Lung (tissue), 12 donors: ENCODE measurements around the gene VMAC. TPM values are rescaled to one million over a fixed set of nuclear protein-coding genes. Genes with fewer than 3 reads are reported as not detected.
A peak's percentile ranks its signal among the peaks of the same experiment; 100 is the strongest.

Source experiments
- ATAC-seq: fragments of 200-7000 bp; cut with Tn5 transposase; one replicate; pipeline ENCODE4 v1.9.1; 2020; ENCODE audit warnings: moderate number of reproducible peaks; ENCODE audit not compliant: insufficient read depth, low FRiP score
- DNase-seq, 3 donors: peaks; one replicate each; pipeline ENCODE4 v3.0.0-alpha.2; 2013 to 2017
- H3K27ac ChIP-seq, 2 donors: one replicate each; pipeline ENCODE4 v1.5.1; 2013; ENCODE audit warnings: mild to moderate bottlenecking in 2 of 2, moderate library complexity in 2 of 2, control low read depth in 1 of 2, inconsistent platforms in 1 of 2, low read depth in 1 of 2, low read length in 1 of 2
- H3K27me3 ChIP-seq, 3 donors: one replicate each; pipeline ENCODE4 v1.5.1; 2013; ENCODE audit warnings: low read length in 2 of 3; ENCODE audit not compliant: control insufficient read depth in 3 of 3, insufficient read depth in 3 of 3
- H3K36me3 ChIP-seq, 4 donors: one replicate each; pipeline ENCODE4 v1.5.1; 2013; ENCODE audit warnings: low read length in 4 of 4, mild to moderate bottlenecking in 1 of 4, moderate library complexity in 1 of 4; ENCODE audit not compliant: control insufficient read depth in 4 of 4, insufficient read depth in 4 of 4
- H3K4me1 ChIP-seq, 5 donors: one replicate each; pipeline ENCODE4 v1.5.1; 2013; ENCODE audit warnings: low read length in 5 of 5, mild to moderate bottlenecking in 2 of 5, moderate library complexity in 1 of 5; ENCODE audit not compliant: control insufficient read depth in 5 of 5, insufficient read depth in 5 of 5
- H3K4me3 ChIP-seq: one replicate; pipeline ENCODE4 v1.5.1; 2013; ENCODE audit warnings: mild to moderate bottlenecking, control low read depth, moderate library complexity
- H3K9ac ChIP-seq, 2 donors: one replicate each; pipeline ENCODE4 v1.5.1; 2013; ENCODE audit warnings: low read length in 2 of 2, control low read depth in 1 of 2; ENCODE audit not compliant: insufficient read depth in 1 of 2
- H3K9me3 ChIP-seq, 4 donors: one replicate each; pipeline ENCODE4 v1.5.1; 2013; ENCODE audit warnings: low read length in 3 of 4, mild to moderate bottlenecking in 1 of 4, moderate library complexity in 1 of 4; ENCODE audit not compliant: control insufficient read depth in 4 of 4, insufficient read depth in 3 of 4
- CTCF ChIP-seq: IDR thresholded peaks from 2 replicates; pipeline ENCODE4 v1.5.1; 2012; ENCODE audit warnings: mild to moderate bottlenecking; ENCODE audit errors: control extremely low read depth, extremely low read depth
- whole genome bisulfite sequencing, 2 donors: extraction: QIAGEN DNeasy Blood & Tissue Kit; methylation state at CpG; one replicate each; pipeline ENCODE4 v1.1.7; 2013; 5-methylcytosine and 5-hydroxymethylcytosine counted together
- polyA plus RNA-seq, 2 donors: library from polyadenylated mRNA; stranded (reverse); fragments of 200-250 nt; gene quantifications; one replicate each; pipeline ENCODE4 v1.2.1, GENCODE V29; 2013
- total RNA-seq, 2 donors: library from RNA; depleted of rRNA in 1 of 2; stranded (reverse); fragments of >200 nt in 1 of 2; gene quantifications; one replicate each; pipeline ENCODE4 v1.2.1, GENCODE V29; 2014 to 2021
- donor health status: control.
- donor health status: control.
- donor health status: Bipolar disorder and iron deficiency.
- donor health status: healthy.
- donor health status: DM: yes; HTN: yes; CAD: no.

Gene VMAC
- total and polyA plus RNA-seq, 4 donors, result 3.3 to 7.2 (median 5.7) TPM

- Histone ChIP-seq H3K4me1 (peaks cover 0 to 16% (median 0%) of the 10 kb centered on the region in 5 donors), H3K9me3 (no peaks in the 10 kb centered on the region), H3K36me3 (peaks cover 2 to 17% (median 3%) of the 10 kb centered on the region in 4 donors), H3K9ac (no peak overlapping the region), H3K27me3 (no peaks in the 10 kb centered on the region), H3K27ac (no peak overlapping the region), H3K4me3 (no peak overlapping the region)
- no peak for ATAC-seq
- WGBS, 2 donors, result 93 to 94% methylated on average over 8 of the region's 8 CpGs
- DNase-seq, result no peak
- TF ChIP-seq CTCF, result no peak
Observed at GRCh38 chr19:5900976-5901375, 3.7 kb upstream of the VMAC start.

GRCh38 chr19:5903056-5903623 is 1.5 kb upstream of the VMAC start:
- Histone ChIP-seq H3K36me3 (peaks cover 0 to 8% (median 2%) of the 10 kb centered on the region in 4 donors), H3K27me3 (no peaks in the 10 kb centered on the region), H3K9ac (peak overlapping the region; percentile 69 to 99), H3K4me3 (peak overlapping the region; percentile 88), H3K4me1 (peaks cover 0 to 16% (median 0%) of the 10 kb centered on the region in 5 donors), H3K9me3 (no peaks in the 10 kb centered on the region), H3K27ac (peak overlapping the region; percentile 93)
- DNase-seq (no peak), ATAC-seq (no peak)
- TF ChIP-seq CTCF, result no peak
- WGBS, 2 donors, result 1% methylated on average over 27 of the region's 27 CpGs

- Histone ChIP-seq H3K4me3 (peak within 1 kb of the TSS; percentile 88), H3K27ac (peak within 1 kb of the TSS; percentile 93), H3K9ac (peak within 1 kb of the TSS; percentile 71 to 99), H3K9me3 (no peaks in the 10 kb centered on the region), H3K27me3 (no peaks in the 10 kb centered on the region), H3K4me1 (peaks cover 0 to 16% (median 0%) of the 10 kb centered on the region in 5 donors), H3K36me3 (peaks cover 2 to 9% (median 3%) of the 10 kb centered on the region in 4 donors)
- ATAC-seq (peak; percentile 74), DNase-seq (peak; percentile 98 to 99 (median 98))
- TF ChIP-seq CTCF, result no peak
- 0% methylated on average over 57 of the region's 57 CpGs for WGBS, 2 donors
Observed at GRCh38 chr19:5903624-5904351, 884 bp upstream of the VMAC start, which contains the start of gene NDUFA11. TSS of gene NDUFA11 (minus strand) at chr19:5903790. CDS start at chr19:5903708, 82 bp downstream.
